ENCODE results near the gene ITGAE.

DNA sequence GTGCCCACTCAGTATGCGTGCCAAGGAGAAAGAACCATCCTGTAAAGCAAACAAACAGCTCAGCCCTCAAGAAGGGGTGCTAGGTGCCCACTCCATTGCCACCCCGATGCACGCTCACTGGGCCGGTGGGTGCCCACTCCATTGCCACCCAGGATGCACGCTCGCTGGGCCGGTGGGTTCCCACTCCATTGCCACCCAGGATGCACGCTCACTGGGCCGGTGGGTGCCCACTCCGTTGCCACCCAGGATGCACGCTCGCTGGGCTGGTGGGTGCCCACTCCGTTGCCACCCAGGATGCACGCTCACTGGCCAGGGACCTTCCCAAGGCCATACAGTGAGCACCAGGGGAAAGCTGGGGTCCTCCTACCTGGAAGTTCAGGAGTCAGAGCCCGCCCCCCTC lies 49.2 kb downstream of the ITGAE start:
- TF ChIP-seq YY1 (IDR thresholded peaks at IDR 0.05; ENCODE audit: low read depth) (no peak), REST (IDR thresholded peaks at IDR 0.05; ENCODE audit: low read depth) (no peak), TEAD4 (IDR thresholded peaks at IDR 0.05) (no peak), ZBTB7A (IDR thresholded peaks at IDR 0.05; ENCODE audit: low read depth) (no peak), USF1 (IDR thresholded peaks at IDR 0.05) (no peak), TAF1 (IDR thresholded peaks at IDR 0.05; ENCODE audit: low read depth) (no peak), EGR1 (IDR thresholded peaks at IDR 0.05) (no peak), RAD21 (IDR thresholded peaks at IDR 0.05; ENCODE audit: low read depth) (no peak), TCF12 (IDR thresholded peaks at IDR 0.05; ENCODE audit: low read depth) (no peak), FOXM1 (IDR thresholded peaks at IDR 0.05; ENCODE audit: borderline replicate concordance, low read depth) (no peak)

Data from Ishikawa (cell line).